CD1c-positive myeloid dendritic cell (primary cell): ENCODE results near the gene TRPV3.
"Not testable (repeated sequence)": the region's sequence is repeated elsewhere in the genome, so short reads cannot be mapped to it uniquely, and the experiment has no call there.

Source experiments
- DNase-seq: peaks from one replicate; pipeline ENCODE4 v3.0.0-alpha.2; 2016; ENCODE audit errors: extremely low spot score

TRPV3 gene

DNA sequence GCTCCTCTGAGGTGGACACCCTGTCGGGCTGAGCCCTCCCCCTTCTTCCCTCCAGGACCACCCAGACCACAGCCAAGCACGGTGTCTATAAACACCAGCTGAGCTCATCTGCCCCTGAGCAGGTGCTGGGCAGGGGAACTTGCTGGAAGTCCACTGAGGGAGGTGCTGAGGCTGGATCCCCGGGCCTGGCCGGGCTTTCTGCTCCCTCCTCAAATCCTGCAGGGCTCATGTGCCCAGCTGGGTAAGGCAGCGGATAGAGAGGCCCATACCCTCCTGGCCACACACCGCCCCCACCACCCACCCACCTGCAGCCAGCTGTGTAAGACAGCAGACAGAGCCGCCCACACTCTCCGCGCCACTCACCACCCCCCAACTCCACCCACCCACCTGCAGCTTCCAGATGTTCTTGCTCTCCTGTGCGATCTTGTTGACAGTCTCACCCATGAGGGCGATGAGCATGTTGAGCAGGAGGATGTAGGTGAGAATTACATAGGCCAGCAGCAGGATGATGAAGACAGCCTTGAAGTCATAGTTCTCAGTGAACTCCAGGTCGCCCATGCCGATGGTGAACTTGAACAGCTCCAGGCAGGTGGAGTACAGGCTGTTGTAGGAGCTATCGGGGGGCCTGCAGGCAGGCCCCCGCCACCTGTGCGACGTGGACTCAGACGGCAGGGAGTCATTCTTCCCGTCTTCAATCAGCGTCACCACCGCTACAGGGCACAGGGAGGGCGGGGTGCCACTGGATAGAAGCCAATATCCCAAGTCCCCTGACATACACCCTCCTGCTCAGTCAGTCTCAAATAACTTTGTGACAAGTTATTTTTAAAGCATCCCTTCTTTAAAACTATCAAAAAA, 15.9 kb upstream of the TRPV3 start:
- DNase-seq = no peak

DNA sequence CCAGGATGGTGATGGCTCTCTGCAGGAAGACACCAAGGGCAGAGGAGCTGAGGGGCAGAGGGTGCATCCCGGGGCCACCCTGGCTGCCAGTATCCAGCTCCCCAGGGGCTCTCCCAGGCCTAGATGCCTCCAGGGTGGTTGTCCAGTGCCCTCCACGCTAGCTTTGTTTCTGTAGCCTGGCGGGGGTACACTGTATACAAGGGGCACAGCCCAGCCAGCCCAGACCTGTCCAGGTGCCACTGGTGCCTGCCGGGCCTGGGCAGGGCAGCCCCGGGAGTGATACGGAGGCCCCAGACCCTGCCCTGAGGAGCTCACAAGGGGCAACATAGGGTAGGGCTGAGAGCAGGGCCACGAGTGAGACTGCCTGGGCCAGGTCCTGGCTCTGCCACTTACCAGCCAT, 14.6 kb upstream of the TRPV3 start:
- DNase-seq = no peak

DNA sequence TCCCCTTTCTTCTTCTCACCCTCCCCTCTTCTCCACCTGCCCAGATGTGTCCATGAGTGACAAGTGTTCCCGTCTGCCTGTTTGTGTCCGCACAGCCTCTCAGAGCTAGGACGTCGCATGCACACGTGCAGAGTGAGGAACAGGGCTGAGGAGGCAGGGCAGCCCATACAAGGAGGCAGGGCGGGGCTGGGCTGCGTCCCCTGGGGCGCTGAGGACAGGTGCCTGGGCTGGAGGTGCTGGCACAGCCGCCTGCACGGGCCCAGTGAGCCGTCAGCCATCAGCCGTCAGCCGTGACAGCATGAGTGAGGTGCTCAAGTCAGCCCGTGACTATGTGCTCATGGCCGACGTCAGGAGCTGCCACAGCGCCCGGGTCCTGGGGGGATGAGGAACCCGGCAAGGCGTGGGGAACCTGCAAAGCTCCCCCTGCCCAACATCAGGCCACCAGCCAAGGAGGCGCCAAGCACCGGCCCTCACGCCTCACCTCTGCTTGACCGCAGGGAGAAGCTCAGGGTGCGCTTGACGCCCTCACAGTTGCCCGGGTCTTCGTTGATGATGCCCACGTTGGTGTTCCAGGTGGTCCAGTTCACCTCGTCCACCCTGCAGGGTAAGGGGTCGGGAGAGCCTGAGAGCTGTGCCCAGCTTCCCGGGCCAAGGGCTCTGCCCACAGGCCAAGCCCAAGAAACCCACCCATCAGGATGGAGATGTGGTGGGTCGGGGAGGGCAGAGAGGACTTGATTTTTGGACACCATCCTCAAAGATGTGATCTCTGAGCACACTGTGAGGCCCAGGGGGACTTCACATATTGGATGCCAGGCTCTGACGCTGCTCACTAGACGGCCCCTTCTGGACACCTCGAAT, 13.7 kb upstream of the TRPV3 start:
- no peak for DNase-seq

- DNase-seq = no peak
Observed at GRCh38 chr17:3569534-3570137, 12.0 kb upstream of the TRPV3 start.

GRCh38 chr17:3566551-3566950, 8.9 kb upstream of the TRPV3 start:
- DNase-seq = no peak

GRCh38 chr17:3565143-3565542, 7.5 kb upstream of the TRPV3 start:
- no peak for DNase-seq

DNA sequence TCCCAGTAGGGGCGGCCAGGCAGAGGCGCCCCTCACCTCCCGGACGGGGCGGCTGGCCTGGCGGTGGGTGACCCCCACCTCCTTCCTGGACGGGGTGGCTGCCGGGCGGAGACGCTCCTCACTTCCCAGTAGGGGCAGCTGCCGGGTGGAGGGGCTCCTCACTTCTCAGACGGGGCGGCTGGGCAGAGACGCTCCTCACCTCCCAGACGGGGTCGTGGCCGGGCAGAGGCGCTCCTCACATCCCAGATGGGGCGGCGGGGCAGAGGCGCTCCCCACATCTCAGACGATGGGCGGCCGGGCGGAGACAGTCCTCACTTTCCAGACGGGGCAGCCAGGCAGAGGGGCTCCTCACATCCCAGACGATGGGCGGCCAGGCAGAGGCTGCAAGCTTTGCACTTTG, 6.6 kb upstream of the TRPV3 start:
- DNase-seq = not testable (repeated sequence)

DNA sequence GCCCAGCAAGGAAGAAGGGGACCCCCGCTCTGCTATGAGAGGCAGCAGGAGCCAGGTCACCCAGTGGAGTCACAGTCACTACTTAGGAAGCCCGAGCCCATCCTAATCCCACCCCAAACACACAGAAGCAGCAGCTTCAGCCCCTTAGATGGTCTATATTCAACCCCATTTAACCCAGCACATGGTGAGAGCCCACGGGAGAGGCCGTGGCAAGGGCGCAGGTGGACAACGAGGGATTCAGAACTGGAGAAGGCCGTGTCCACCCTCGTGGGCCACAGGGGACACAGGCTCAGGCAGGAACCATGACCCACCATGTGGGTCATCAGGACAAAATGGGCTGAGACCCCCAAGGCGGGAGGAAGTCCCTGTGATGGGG, 1.6 kb upstream of the TRPV3 start:
- DNase-seq = no peak

- no peak for DNase-seq
Observed at GRCh38 chr17:3558603-3559269, 1.1 kb upstream of the TRPV3 start.

- DNase-seq = no peak
Observed at GRCh38 chr17:3556916-3557767, 470 bp downstream of the TRPV3 start.

- no peak for DNase-seq
Observed at GRCh38 chr17:3556239-3556915, 1.2 kb downstream of the TRPV3 start.

GRCh38 chr17:3555189-3555796, 2.3 kb downstream of the TRPV3 start:
- no peak for DNase-seq

DNA sequence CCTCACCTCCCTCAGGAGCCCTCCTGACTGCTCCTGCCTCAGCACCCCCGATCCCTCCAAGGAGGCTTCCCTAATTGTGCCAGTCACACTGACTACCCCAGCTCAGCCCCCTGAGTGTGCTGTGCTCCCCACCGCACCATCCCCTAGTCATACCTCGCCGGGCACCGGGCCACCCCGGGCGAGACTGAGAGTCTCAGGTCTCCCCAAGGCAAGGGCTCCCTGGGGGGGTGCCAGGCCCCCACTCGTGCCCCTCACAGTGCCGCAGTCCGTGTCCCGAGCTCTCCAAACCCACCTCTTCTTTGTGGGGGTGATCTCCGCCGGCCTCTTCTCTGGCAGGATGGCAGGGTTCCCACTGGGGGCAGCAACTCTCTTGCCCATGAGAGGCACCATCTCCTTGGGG, 3.2 kb downstream of the TRPV3 start:
- no peak for DNase-seq

DNA sequence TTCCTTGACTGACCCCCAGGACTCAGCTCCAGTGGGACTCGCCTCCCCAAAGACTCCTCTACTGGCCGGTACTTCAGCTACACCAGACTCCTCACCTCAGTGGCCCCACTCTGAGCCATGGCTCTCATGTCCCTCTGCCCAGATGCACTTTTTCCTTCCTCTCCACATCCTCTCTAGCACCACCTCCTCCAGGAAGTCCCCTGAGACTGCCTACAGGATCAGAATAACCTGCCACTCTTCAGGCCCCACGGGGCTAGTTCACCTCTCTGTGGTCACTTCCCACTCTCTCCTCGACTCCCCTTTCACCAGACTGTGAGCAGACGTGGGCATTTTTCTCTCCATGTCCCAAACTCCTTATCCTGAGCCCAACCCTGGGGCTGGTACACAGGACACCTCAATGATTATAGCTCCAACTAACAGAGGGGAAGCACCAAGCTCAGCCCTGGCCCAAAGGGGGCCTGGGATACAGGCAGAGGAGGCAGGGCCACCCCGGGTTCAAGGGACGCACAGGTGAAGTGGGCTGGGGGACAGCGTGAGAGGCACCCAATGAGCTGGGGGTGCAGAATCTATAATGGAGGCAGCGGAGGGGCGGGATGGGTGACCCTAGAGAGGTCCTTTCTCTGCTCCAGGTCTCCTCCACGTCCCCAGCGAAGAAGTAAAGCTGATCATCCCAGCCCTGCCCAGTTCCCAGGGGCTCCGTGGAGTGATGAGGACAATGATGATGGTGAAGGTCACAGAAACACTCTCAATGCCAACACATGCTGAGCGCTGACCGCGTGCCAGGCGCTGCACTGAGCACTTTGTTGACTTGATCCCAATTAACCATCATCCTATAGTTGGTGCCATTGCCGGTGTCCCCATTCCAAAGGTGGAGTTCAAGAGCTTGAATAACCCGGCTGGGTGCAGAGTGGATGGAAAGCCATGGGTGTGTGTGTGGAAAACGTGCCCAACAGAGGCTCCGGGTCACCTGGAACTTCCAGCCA, 3.9 kb downstream of the TRPV3 start:
- DNase-seq = no peak

GRCh38 chr17:3552916-3553315, 4.7 kb downstream of the TRPV3 start:
- DNase-seq = no peak

DNA sequence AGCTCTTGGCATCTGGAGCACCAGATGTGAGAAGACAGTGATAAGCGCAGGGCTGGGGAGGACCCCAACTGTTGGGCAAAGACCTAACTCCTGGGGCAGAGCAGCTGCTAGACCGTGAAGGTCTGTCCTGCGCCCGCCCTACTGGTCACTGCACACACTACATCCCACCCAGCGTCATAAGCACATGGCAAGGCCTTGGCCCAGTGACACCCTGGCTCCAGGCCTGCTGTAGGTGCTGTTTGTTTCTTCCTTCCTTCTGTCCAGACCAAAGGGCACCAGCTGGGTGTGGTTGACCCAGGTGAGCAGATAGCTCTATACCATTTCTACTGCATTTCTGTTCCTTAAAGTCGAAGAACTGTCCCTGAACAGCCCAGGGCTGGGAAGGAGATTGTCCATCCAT, 6.4 kb downstream of the TRPV3 start:
- no peak for DNase-seq

GRCh38 chr17:3549610-3550162, 7.9 kb downstream of the TRPV3 start:
- no peak for DNase-seq

- DNase-seq = no peak
Observed at GRCh38 chr17:3547628-3548027, 10.0 kb downstream of the TRPV3 start.

DNA sequence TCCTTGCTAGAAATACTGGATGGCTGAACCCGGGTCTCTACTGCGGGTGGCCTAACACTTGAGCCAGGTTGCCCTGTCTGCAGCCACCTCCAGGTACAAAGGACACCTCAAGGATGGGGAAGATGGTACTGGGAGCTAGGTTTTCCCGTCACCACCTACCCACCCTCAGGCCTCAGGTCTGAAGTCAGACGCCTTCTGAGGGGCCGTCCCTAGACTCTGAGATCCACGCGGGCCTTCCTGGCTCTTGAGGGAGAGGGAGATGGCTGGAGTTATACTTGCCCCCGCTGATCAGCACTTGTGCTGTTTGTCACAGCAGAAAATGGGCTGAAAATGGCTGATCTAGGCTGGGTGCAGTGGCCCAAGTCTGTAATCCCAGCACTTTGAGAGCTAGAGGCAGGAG, 10.6 kb downstream of the TRPV3 start:
- no peak for DNase-seq
